Ascending aorta (tissue), 2 donors: ENCODE measurements around the gene SLX4. TPM values are rescaled to one million over a fixed set of nuclear protein-coding genes. Genes with fewer than 3 reads are reported as not detected.

Experiments
- DNase-seq, 2 donors: peaks; one replicate each; pipeline ENCODE4 v3.0.0-alpha.2; 2019; ENCODE audit warnings: low spot score in 2 of 2
- H3K27ac ChIP-seq, 2 donors: fragments of 200-600 bp; sonication (generic); one replicate each; pipeline ENCODE4 v1.5.1; 2016 to 2017; ENCODE audit warnings: mild to moderate bottlenecking in 1 of 2
- H3K27me3 ChIP-seq: fragments of 200-600 bp; sonication (generic); one replicate; pipeline ENCODE4 v1.5.1; 2017
- H3K36me3 ChIP-seq, 2 donors: fragments of 200-600 bp; sonication (generic); one replicate each; pipeline ENCODE4 v1.5.1; 2016
- H3K4me1 ChIP-seq, 2 donors: fragments of 200-600 bp; sonication (generic); one replicate each; pipeline ENCODE4 v1.5.1; 2016 to 2017; ENCODE audit warnings: mild to moderate bottlenecking in 1 of 2
- H3K4me3 ChIP-seq, 2 donors: fragments of 200-600 bp; sonication (generic); one replicate each; pipeline ENCODE4 v1.5.1; 2016 to 2017; ENCODE audit warnings: mild to moderate bottlenecking in 1 of 2
- H3K9me3 ChIP-seq, 2 donors: fragments of 200-600 bp; sonication (generic); one replicate each; pipeline ENCODE4 v1.5.1; 2016
- CTCF ChIP-seq, 3 experiments: fragments of 200-600 bp in 2 of 3; fragments of 450-650 bp in 1 of 3; sonication (generic) in 2 of 3; IDR thresholded peaks; one replicate each; pipeline ENCODE4 v1.5.1; 2016 to 2019; ENCODE audit warnings: antibody characterized with exemption in 3 of 3, mild to moderate bottlenecking in 1 of 3, moderate library complexity in 1 of 3
- intact Hi-C: fragments of 100-400 bp; cut with DNase I; formaldehyde crosslinking; loops from one replicate; pipeline ENCODE4 v1.15.1; 2023
- total RNA-seq: library from RNA; depleted of rRNA; stranded (reverse); fragments of >200 nt; gene quantifications from one replicate; pipeline ENCODE4 v1.1.0, GENCODE V29; 2016

The SLX4 gene
- total RNA-seq, 1 donor from 2014 or later = 3.4 TPM

GRCh38 chr16:3655396-3656159 is 44.2 kb upstream of the SLX4 start:
- peaks cover 50 to 66% of the 10 kb centered on the region in 2 donors for H3K36me3 ChIP-seq
- no peaks in the 10 kb centered on the region for H3K4me1 ChIP-seq
- H3K27me3 ChIP-seq = no peaks in the 10 kb centered on the region
- no peak overlapping the region for H3K4me3 ChIP-seq
- no peak for TF ChIP-seq CTCF (IDR thresholded peaks at IDR 0.05)
- intact Hi-C loops = no loop called here
- no peaks in the 10 kb centered on the region for H3K9me3 ChIP-seq
- no peak for DNase-seq
- H3K27ac ChIP-seq = no peak overlapping the region

GRCh38 chr16:3655030-3655395 is 43.6 kb upstream of the SLX4 start:
- Histone ChIP-seq H3K4me1 (no peaks in the 10 kb centered on the region), H3K4me3 (no peak overlapping the region), H3K27ac (no peak overlapping the region), H3K36me3 (peaks cover 46 to 61% of the 10 kb centered on the region in 2 donors), H3K27me3 (no peaks in the 10 kb centered on the region), H3K9me3 (no peaks in the 10 kb centered on the region)
- DNase-seq = no peak
- TF ChIP-seq CTCF (IDR thresholded peaks at IDR 0.05) = no peak
- intact Hi-C loops = no loop called here

DNA sequence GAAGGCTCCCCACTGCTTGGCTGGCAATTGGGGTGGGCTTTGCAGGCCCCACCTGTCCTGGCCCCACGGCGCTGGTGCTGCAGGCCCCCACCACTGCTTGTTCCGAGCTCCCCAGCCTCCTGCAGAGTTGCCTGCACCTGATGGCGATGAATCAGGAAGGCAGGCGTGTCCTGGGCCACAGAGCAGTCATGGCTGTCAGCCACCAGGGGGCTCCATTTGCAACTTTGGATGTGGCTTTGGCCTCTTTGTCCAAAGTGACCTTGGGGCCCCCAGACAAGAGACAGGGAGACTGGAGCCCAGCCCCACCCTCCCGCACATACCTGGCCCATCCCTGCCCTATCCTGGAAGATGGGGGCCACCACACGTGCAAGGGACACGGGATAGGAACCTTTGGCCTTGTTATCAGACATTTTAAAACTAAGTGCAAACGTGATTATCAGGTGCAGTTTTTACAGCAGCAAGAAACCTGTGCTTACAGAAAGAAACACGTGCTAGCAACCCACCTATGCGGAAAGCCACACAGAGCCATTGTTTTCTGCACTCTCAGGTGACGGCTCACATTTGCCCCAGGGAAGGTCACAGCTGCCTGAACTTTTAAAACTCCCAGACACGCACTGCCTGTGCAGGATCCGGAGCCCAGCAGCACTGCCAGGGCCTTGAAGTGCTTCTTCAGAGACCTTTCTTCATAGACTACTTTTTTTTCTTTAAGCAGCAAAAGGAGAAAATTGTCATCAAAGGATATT is 43.0 kb upstream of the SLX4 start, which contains the start of gene DNASE1:
TSS of gene DNASE1 (plus strand) at position 443 of the 743 bp plus-strand sequence. CDS start 683 bp downstream, outside the sequence.
- peak in 1 of 2 donors; percentile 67 for DNase-seq
- intact Hi-C loops = no loop called here
- no peak within 1 kb of the TSS for H3K27ac ChIP-seq
- peak in 2 of 3 experiments; percentile 45 to 59 for TF ChIP-seq CTCF (IDR thresholded peaks at IDR 0.05)
- no peak within 1 kb of the TSS for H3K4me3 ChIP-seq
- no peaks in the 10 kb centered on the region for H3K9me3 ChIP-seq
- H3K36me3 ChIP-seq = peaks cover 46 to 55% of the 10 kb centered on the region in 2 donors
- H3K4me1 ChIP-seq = no peaks in the 10 kb centered on the region
- H3K27me3 ChIP-seq = no peaks in the 10 kb centered on the region

DNA sequence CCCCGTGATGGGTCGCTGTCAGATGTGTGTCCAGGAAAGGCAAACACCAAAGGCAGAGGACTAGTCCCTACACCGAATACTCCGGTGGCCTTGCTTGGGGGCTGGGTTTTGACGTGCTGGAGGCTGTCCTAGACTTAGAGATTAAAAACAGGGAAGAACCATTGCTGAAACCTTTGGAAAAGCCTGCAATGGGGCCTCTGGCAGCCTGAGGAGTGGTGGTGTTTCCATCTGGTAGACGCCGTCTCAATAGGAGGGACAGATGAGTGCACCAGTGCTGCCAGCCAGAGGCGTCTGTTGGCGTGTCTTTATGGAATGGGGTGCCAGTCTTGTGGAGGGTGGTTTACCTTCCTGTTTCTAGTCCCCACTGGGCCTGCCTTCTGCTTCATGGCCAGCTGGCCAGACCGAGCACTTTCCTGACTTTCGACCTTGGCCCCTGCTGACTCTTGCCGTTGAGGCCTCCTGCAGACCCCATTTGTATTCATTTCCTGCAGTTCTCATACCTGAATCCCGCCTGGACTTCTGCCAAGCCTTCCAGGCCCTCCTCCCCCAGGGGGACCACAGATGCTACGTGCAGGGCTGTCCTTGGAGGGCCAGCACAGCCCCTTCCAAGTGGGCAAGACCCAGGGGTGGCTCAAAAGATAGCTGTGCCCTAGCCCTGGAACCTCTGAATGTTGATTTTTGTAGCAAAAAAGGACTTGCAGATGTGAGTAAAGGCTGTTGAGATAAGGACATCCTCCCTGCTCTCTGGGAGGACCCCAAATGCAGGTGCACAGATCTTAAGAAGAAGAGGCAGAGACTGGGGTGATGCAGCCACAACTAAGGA is 41.2 kb upstream of the SLX4 start:
- H3K9me3 ChIP-seq = no peaks in the 10 kb centered on the region
- H3K4me3 ChIP-seq = no peak overlapping the region
- DNase-seq = peak in 1 of 2 donors; percentile 41
- H3K27ac ChIP-seq = no peak overlapping the region
- H3K36me3 ChIP-seq = peaks cover 33 to 38% of the 10 kb centered on the region in 2 donors
- no peak for TF ChIP-seq CTCF (IDR thresholded peaks at IDR 0.05)
- no peaks in the 10 kb centered on the region for H3K4me1 ChIP-seq
- intact Hi-C loops = no loop called here
- H3K27me3 ChIP-seq = no peaks in the 10 kb centered on the region
